ENCODE data around the gene STAT4. TPM values are rescaled to one million over a fixed set of nuclear protein-coding genes. Genes with fewer than 3 reads are reported as not detected.
A peak's percentile ranks its signal among the peaks of the same experiment; 100 is the strongest.
"Not testable (repeated sequence)": the region's sequence is repeated elsewhere in the genome, so short reads cannot be mapped to it uniquely, and the experiment has no call there.

The STAT4 gene
- total and polyA plus RNA-seq, 2 donors from 2014 or later, result 1.2 to 8.5 TPM

DNA sequence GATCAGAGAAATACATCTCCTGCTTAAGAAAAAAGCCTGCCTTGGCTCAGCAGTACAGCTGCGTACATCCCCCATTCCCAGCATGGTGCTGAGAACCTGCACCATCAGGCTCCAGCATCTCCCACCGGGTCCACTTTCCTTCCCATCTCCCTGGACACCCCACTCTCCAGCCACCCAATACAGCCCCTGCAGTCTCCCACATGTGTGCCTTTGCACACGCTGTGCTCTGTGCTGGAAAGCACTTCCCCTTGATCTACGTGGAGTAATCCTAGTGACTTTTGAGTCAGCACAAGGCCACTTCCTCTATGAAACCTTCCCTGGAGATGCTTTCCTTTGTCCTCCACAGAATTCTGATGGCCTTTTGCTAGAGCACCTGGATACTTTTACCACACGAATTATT lies 153.8 kb downstream of the STAT4 start:
- Histone ChIP-seq H3K4me1 (ENCODE audit: control insufficient read depth in 2 of 3, insufficient read depth in 2 of 3, low read depth in 1 of 3, low read length in 3 of 3) (no peaks in the 10 kb centered on the region), H3K4me3 (ENCODE audit: low read length in 3 of 3) (no peak overlapping the region), H3K9me3 (ENCODE audit: control insufficient read depth in 2 of 3, insufficient read depth in 1 of 3, low read length in 3 of 3) (no peaks in the 10 kb centered on the region), H3K9ac (ENCODE audit: low read length in 3 of 3) (no peak overlapping the region), H3K27ac (ENCODE audit: low read depth in 2 of 2, low read length in 2 of 2) (no peak overlapping the region), H3K36me3 (ENCODE audit: control insufficient read depth in 2 of 3, insufficient read depth in 3 of 3, low read length in 3 of 3) (peaks cover 28 to 61% (median 60%) of the 10 kb centered on the region in 3 donors), H3K27me3 (ENCODE audit: control insufficient read depth, insufficient read depth, low read length) (no peaks in the 10 kb centered on the region)
- TF ChIP-seq, protein P1, sequence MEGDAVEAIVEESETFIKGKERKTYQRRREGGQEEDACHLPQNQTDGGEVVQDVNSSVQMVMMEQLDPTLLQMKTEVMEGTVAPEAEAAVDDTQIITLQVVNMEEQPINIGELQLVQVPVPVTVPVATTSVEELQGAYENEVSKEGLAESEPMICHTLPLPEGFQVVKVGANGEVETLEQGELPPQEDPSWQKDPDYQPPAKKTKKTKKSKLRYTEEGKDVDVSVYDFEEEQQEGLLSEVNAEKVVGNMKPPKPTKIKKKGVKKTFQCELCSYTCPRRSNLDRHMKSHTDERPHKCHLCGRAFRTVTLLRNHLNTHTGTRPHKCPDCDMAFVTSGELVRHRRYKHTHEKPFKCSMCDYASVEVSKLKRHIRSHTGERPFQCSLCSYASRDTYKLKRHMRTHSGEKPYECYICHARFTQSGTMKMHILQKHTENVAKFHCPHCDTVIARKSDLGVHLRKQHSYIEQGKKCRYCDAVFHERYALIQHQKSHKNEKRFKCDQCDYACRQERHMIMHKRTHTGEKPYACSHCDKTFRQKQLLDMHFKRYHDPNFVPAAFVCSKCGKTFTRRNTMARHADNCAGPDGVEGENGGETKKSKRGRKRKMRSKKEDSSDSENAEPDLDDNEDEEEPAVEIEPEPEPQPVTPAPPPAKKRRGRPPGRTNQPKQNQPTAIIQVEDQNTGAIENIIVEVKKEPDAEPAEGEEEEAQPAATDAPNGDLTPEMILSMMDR (IDR thresholded peaks at IDR 0.05; ENCODE audit: borderline replicate concordance, extremely low read depth, insufficient read depth), result no peak
- FAIRE-seq (no peak), DNase-seq (no peak)
- intact Hi-C loops (cut with DNase I), result no loop called here

- TF ChIP-seq, protein P1 (IDR thresholded peaks at IDR 0.05; ENCODE audit: borderline replicate concordance, extremely low read depth, insufficient read depth), result peak; percentile 22
- Histone ChIP-seq H3K9ac (ENCODE audit: low read length in 3 of 3) (no peak overlapping the region), H3K4me1 (ENCODE audit: control insufficient read depth in 2 of 3, insufficient read depth in 2 of 3, low read depth in 1 of 3, low read length in 3 of 3) (no peaks in the 10 kb centered on the region), H3K4me3 (ENCODE audit: low read length in 3 of 3) (no peak overlapping the region), H3K9me3 (ENCODE audit: control insufficient read depth in 2 of 3, insufficient read depth in 1 of 3, low read length in 3 of 3) (no peaks in the 10 kb centered on the region), H3K27me3 (ENCODE audit: control insufficient read depth, insufficient read depth, low read length) (no peaks in the 10 kb centered on the region), H3K36me3 (ENCODE audit: control insufficient read depth in 2 of 3, insufficient read depth in 3 of 3, low read length in 3 of 3) (peaks cover 28 to 64% (median 60%) of the 10 kb centered on the region in 3 donors), H3K27ac (ENCODE audit: low read depth in 2 of 2, low read length in 2 of 2) (no peak overlapping the region)
- FAIRE-seq, result no peak
- peak in 2 of 5 donors; percentile 14 to 37 for DNase-seq
- intact Hi-C loops (cut with DNase I), result no loop called here
These were observed 154.4 kb downstream of the STAT4 start for GRCh38 chr2:190996338-190996946.

GRCh38 chr2:190995315-190995714 lies 155.5 kb downstream of the STAT4 start:
- H3K4me1 ChIP-seq (ENCODE audit: control insufficient read depth in 2 of 3, insufficient read depth in 2 of 3, low read depth in 1 of 3, low read length in 3 of 3); H3K9me3 ChIP-seq (ENCODE audit: control insufficient read depth in 2 of 3, insufficient read depth in 1 of 3, low read length in 3 of 3); H3K27ac ChIP-seq (ENCODE audit: low read depth in 2 of 2, low read length in 2 of 2); DNase-seq; H3K9ac ChIP-seq (ENCODE audit: low read length in 3 of 3); intact Hi-C loops (cut with DNase I); H3K4me3 ChIP-seq (ENCODE audit: low read length in 3 of 3); FAIRE-seq; H3K27me3 ChIP-seq (ENCODE audit: control insufficient read depth, insufficient read depth, low read length): not testable (repeated sequence)
- peaks cover 25 to 67% (median 57%) of the 10 kb centered on the region in 3 donors for H3K36me3 ChIP-seq (ENCODE audit: control insufficient read depth in 2 of 3, insufficient read depth in 3 of 3, low read length in 3 of 3)

DNA sequence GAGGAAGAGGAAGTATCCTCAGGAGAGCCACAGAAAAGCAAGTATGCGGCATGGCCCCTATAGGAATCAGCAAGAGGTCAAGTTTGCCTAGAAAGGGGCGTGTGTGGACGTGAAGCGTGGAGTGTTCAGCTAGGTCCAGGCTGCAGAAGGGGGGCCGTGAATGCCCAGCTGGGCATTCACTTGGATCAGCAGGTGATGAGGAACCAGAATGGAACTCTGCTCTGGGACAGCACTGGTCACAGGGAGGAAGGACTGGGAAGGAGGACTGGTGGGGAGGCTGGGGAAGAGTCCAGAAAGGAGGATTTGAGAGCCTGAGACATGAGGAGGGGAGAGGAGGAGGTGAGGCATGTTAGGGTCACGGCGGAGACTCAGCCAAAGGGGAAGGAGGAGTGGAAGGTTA lies 156.6 kb downstream of the STAT4 start:
- Histone ChIP-seq H3K4me3 (ENCODE audit: low read length in 3 of 3) (no peak overlapping the region), H3K9me3 (ENCODE audit: control insufficient read depth in 2 of 3, insufficient read depth in 1 of 3, low read length in 3 of 3) (no peaks in the 10 kb centered on the region), H3K4me1 (ENCODE audit: control insufficient read depth in 2 of 3, insufficient read depth in 2 of 3, low read depth in 1 of 3, low read length in 3 of 3) (no peaks in the 10 kb centered on the region), H3K9ac (ENCODE audit: low read length in 3 of 3) (no peak overlapping the region), H3K27me3 (ENCODE audit: control insufficient read depth, insufficient read depth, low read length) (no peaks in the 10 kb centered on the region), H3K27ac (ENCODE audit: low read depth in 2 of 2, low read length in 2 of 2) (no peak overlapping the region), H3K36me3 (ENCODE audit: control insufficient read depth in 2 of 3, insufficient read depth in 3 of 3, low read length in 3 of 3) (peaks cover 25 to 71% (median 57%) of the 10 kb centered on the region in 3 donors)
- intact Hi-C loops (cut with DNase I), result no loop called here
- FAIRE-seq (no peak), DNase-seq (no peak)
- TF ChIP-seq, protein P1 (IDR thresholded peaks at IDR 0.05; ENCODE audit: borderline replicate concordance, extremely low read depth, insufficient read depth), result no peak

All from kidney (tissue), 14 donors.